T-helper 22 cell (primary cell): ENCODE results near the gene METRNL.

Source experiments
- DNase-seq: peaks from one replicate; pipeline ENCODE4 v3.0.0-alpha.2; 2020; ENCODE audit warnings: low read depth

Gene METRNL

GRCh38 chr17:83080858-83081683 is 1.7 kb downstream of the METRNL start:
- DNase-seq = peak; percentile 30

GRCh38 chr17:83081684-83082201 is 2.3 kb downstream of the METRNL start:
- DNase-seq = no peak

- no peak for DNase-seq
These were observed 3.0 kb downstream of the METRNL start for GRCh38 chr17:83082424-83082823.

- DNase-seq = no peak
These were observed 3.5 kb downstream of the METRNL start for GRCh38 chr17:83082909-83083367.

GRCh38 chr17:83083368-83084201 is 4.2 kb downstream of the METRNL start:
- peak; percentile 49 for DNase-seq

GRCh38 chr17:83084214-83084613 is 4.8 kb downstream of the METRNL start:
- no peak for DNase-seq

GRCh38 chr17:83084621-83085056 is 5.2 kb downstream of the METRNL start:
- no peak for DNase-seq

GRCh38 chr17:83085103-83085502 is 5.7 kb downstream of the METRNL start:
- DNase-seq = no peak

GRCh38 chr17:83085526-83086198 is 6.3 kb downstream of the METRNL start:
- DNase-seq = no peak

GRCh38 chr17:83086199-83086880 is 6.9 kb downstream of the METRNL start:
- DNase-seq = no peak

GRCh38 chr17:83086907-83087787 is 7.7 kb downstream of the METRNL start:
- no peak for DNase-seq

- DNase-seq = no peak
These were observed 8.5 kb downstream of the METRNL start for GRCh38 chr17:83087788-83088360.

- no peak for DNase-seq
These were observed 9.0 kb downstream of the METRNL start for GRCh38 chr17:83088451-83088850.

GRCh38 chr17:83088909-83089308 is 9.5 kb downstream of the METRNL start:
- no peak for DNase-seq

- no peak for DNase-seq
These were observed 10.1 kb downstream of the METRNL start for GRCh38 chr17:83089328-83090132.

- DNase-seq = no peak
These were observed 11.2 kb downstream of the METRNL start for GRCh38 chr17:83090444-83091256.

- no peak for DNase-seq
These were observed 12.1 kb downstream of the METRNL start for GRCh38 chr17:83091257-83092141.
